Airway epithelial cell (primary cell): ENCODE results near the gene RILPL2. TPM values are rescaled to one million over a fixed set of nuclear protein-coding genes. Genes with fewer than 3 reads are reported as not detected.

ENCODE experiments used
- total RNA-seq: library from RNA; depleted of rRNA; stranded (reverse); fragments of >200 nt; gene quantifications from 2 replicates; pipeline ENCODE4 v1.2.3, GENCODE V29; 2015

Gene RILPL2, protein sequence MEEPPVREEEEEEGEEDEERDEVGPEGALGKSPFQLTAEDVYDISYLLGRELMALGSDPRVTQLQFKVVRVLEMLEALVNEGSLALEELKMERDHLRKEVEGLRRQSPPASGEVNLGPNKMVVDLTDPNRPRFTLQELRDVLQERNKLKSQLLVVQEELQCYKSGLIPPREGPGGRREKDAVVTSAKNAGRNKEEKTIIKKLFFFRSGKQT
- total RNA-seq = 2.7 and 3.4 TPM in 2 replicates

DNA sequence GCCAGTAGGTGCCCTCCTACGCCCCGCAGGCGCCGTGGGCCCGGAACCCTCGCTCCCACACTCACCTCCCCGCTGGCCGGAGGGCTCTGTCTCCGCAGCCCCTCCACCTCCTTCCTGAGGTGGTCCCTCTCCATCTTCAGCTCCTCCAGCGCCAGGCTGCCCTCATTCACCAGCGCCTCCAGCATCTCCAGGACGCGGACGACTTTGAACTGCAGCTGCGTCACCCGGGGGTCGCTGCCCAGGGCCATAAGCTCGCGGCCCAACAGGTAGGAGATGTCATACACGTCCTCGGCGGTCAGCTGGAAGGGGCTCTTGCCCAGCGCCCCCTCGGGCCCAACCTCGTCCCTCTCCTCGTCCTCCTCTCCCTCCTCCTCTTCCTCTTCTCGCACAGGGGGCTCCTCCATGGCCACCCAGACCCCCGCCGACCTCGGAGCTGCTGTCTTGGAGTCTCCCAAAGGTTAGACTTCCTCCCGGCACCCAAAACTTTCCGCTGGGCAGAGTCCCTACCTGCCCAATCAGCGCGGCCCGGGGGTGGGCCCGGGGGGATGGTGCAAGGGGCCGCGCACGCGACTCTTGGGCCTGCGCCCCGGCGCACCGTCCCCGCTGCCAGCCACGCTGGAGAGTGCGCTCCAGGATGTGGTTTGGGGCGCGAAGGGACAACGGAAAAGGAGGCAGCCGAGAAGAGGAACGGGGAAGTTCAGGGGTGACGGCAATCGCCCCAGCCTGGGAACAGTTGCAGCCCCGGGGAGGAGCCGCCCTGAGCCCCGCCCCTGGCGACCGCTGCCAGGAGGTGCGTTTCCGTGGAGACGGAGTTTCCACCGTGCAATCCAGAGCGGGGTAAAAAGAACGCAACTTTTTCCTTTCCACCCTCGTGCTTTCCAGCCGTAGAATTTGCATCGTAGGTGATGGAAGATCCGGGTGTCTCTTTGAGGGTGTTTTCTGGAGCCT lies at the start of gene RILPL2:
TSS of gene RILPL2 (minus strand) at position 668 of the 948 bp plus-strand sequence. CDS start at position 404, 264 bp downstream.

GRCh38 chr12:123457980-123458779 lies 21.7 kb upstream of the RILPL2 start, which contains the start of gene SNRNP35:
SNRNP35 (plus strand) TSS chr12:123458139; CDS start chr12:123465541, 7,402 bp downstream.

Other genes starting within 250 kb of the RILPL2 start
- 18.0 and 23.0 TPM in 2 replicates for gene MPHOSPH9, start 203.5 kb downstream of the RILPL2 start, total RNA-seq
- 12.8 and 17.8 TPM in 2 replicates for gene MTRFR, start 203.2 kb downstream of the RILPL2 start, total RNA-seq
- gene CDK2AP1, start 164.8 kb downstream of the RILPL2 start, total RNA-seq = 169 and 218 TPM in 2 replicates
- gene SBNO1, start 71.8 kb downstream of the RILPL2 start, total RNA-seq = 17.0 and 18.0 TPM in 2 replicates
- gene KMT5A, start 52.6 kb downstream of the RILPL2 start, total RNA-seq = 38.6 and 54.3 TPM in 2 replicates
- 18.4 and 19.5 TPM in 2 replicates for gene SNRNP35, start 21.5 kb upstream of the RILPL2 start, total RNA-seq
- 8.7 and 14.0 TPM in 2 replicates for gene RILPL1, start 97.0 kb upstream of the RILPL2 start, total RNA-seq
- gene TMED2, start 147.9 kb upstream of the RILPL2 start, total RNA-seq = 124 and 173 TPM in 2 replicates
- 14.0 and 21.5 TPM in 2 replicates for gene DDX55, start 165.4 kb upstream of the RILPL2 start, total RNA-seq
- 109 and 211 TPM in 2 replicates for gene EIF2B1, start 197.0 kb upstream of the RILPL2 start, total RNA-seq
- 24.3 and 34.9 TPM in 2 replicates for gene GTF2H3, start 197.1 kb upstream of the RILPL2 start, total RNA-seq
- 4.0 and 4.7 TPM in 2 replicates for gene TCTN2, start 234.4 kb upstream of the RILPL2 start, total RNA-seq